Measurements from ENCODE around the gene SH2D3C.
A peak's percentile ranks its signal among the peaks of the same experiment; 100 is the strongest.
"Not testable (repeated sequence)": the region's sequence is repeated elsewhere in the genome, so short reads cannot be mapped to it uniquely, and the experiment has no call there.

Gene SH2D3C

GRCh38 chr9:127783111-127784008, 4.9 kb upstream of the SH2D3C start:
- DNase-seq (ENCODE audit: low read depth in 2 of 2): peak; percentile 50 to 54

GRCh38 chr9:127781806-127782205, 3.3 kb upstream of the SH2D3C start:
- DNase-seq (ENCODE audit: low read depth in 2 of 2): no peak

- not testable (repeated sequence) for DNase-seq (ENCODE audit: low read depth in 2 of 2)
These were observed 2.4 kb upstream of the SH2D3C start for GRCh38 chr9:127780909-127781308.

GRCh38 chr9:127780126-127780885, 1.8 kb upstream of the SH2D3C start:
- DNase-seq (ENCODE audit: low read depth in 2 of 2): no peak

- DNase-seq (ENCODE audit: low read depth in 2 of 2): peak; percentile 46 to 51
These were observed 893 bp upstream of the SH2D3C start for GRCh38 chr9:127779136-127779981.

- no peak for DNase-seq (ENCODE audit: low read depth in 2 of 2)
These were observed 992 bp downstream of the SH2D3C start for GRCh38 chr9:127777368-127777980.

GRCh38 chr9:127776924-127777289, 1.6 kb downstream of the SH2D3C start:
- no peak for DNase-seq (ENCODE audit: low read depth in 2 of 2)

GRCh38 chr9:127776195-127776923, 2.1 kb downstream of the SH2D3C start:
- peak; percentile 57 to 64 for DNase-seq (ENCODE audit: low read depth in 2 of 2)

GRCh38 chr9:127773981-127774380, 4.5 kb downstream of the SH2D3C start:
- DNase-seq (ENCODE audit: low read depth in 2 of 2): no peak

- no peak for DNase-seq (ENCODE audit: low read depth in 2 of 2)
These were observed 5.2 kb downstream of the SH2D3C start for GRCh38 chr9:127773272-127773671.

- DNase-seq (ENCODE audit: low read depth in 2 of 2): no peak
These were observed 5.9 kb downstream of the SH2D3C start for GRCh38 chr9:127772603-127773002.

- DNase-seq (ENCODE audit: low read depth in 2 of 2): no peak
These were observed 6.8 kb downstream of the SH2D3C start for GRCh38 chr9:127771570-127772189.

GRCh38 chr9:127770905-127771569, 7.4 kb downstream of the SH2D3C start:
- DNase-seq (ENCODE audit: low read depth in 2 of 2): peak; percentile 90 to 94

- no peak for DNase-seq (ENCODE audit: low read depth in 2 of 2)
These were observed 7.9 kb downstream of the SH2D3C start for GRCh38 chr9:127770583-127770904.

- DNase-seq (ENCODE audit: low read depth in 2 of 2): no peak
These were observed 8.4 kb downstream of the SH2D3C start for GRCh38 chr9:127769929-127770582.

GRCh38 chr9:127769101-127769500, 9.4 kb downstream of the SH2D3C start:
- DNase-seq (ENCODE audit: low read depth in 2 of 2): no peak

- no peak for DNase-seq (ENCODE audit: low read depth in 2 of 2)
These were observed 9.8 kb downstream of the SH2D3C start for GRCh38 chr9:127768698-127769097.

- no peak for DNase-seq (ENCODE audit: low read depth in 2 of 2)
These were observed 10.5 kb downstream of the SH2D3C start for GRCh38 chr9:127767909-127768331.

- DNase-seq (ENCODE audit: low read depth in 2 of 2): no peak
These were observed 11.1 kb downstream of the SH2D3C start for GRCh38 chr9:127767410-127767809.
